ENCODE measurements around the gene FASTKD2. TPM values are rescaled to one million over a fixed set of nuclear protein-coding genes. Genes with fewer than 3 reads are reported as not detected.

The FASTKD2 gene
- total RNA-seq, 1 experiment from 2014 or later: 41.4 TPM

DNA sequence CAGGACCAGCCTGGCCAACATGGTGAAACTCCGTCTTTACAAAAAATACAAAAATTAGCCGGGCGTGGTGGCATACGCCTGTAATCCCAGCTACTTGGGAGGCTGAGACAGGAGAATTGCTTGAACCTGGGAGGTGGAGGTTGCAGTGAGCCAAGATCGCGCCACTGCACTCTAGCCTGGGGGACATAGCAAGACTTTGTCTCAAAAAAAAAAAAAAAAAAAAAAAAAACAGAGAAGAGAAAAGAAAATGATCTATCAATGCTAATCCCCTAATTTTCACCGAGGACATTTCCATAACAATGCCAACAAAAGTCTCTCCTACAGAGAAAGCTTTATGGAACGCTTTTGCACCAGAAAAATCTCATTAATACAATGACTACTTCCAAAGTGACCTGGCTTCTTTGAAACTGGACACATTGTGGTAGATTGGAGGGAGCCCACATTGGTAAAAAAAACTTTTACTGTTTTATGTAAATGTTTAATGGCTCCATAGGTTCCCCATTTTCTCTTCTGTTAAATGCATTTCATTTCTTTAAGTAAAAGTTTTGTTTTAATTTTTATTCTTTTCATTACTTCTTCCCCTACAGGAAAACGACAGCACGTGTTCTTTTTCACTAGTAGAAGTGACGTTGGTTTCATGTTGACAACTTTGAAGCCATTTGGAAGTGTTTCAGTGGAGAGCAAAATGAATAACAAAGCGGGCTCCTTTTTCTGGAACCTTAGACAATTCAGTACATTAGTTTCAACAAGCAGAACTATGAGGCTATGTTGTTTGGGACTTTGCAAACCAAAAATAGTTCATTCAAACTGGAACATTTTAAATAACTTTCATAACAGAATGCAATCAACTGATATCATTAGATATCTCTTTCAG lies 888 bp downstream of the FASTKD2 start:
- BruUV-seq (replicated peaks): no TSS peak
- TF ChIP-seq EZH2phosphoT487 (IDR thresholded peaks at IDR 0.05; ENCODE audit: borderline replicate concordance, low read length) (no peak), CTCF (conservative IDR thresholded peaks at IDR 0.05; ENCODE audit: low read depth, low read length) (no peak), EZH2 (IDR thresholded peaks at IDR 0.05; ENCODE audit: low read length, unreplicated experiment) (no peak)

DNA sequence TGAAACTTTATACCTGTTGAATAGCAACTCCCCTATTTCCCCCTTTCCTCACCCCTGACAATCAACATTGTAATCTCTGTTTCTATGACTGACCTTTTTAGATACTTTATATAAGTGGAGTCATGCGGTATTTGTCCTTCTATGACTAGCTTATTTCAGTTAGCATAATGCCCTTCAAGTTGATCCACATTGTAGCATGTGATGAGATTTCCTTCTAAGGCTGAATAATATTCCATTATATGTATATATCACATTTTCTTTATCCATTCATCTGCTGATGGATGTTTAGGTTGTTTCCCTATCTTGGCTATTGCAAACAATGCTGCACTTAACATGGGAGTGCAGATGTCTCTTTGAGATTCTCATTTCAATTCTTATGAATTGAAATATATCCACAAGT lies 9.5 kb downstream of the FASTKD2 start:
- POLR2A ChIA-PET (ENCODE audit: unreplicated experiment): interaction anchor here (0.6 kb wide), 1 partner anchor 159 kb away, joined by 3 read pairs; no protein-coding TSS in a partner anchor
- intact Hi-C loops (cut with micrococcal nuclease): no loop called here

More for the DNA sequence above, 888 bp downstream of the FASTKD2 start:
- intact Hi-C loops (cut with micrococcal nuclease): loop anchor here (5.0 kb wide), 2 partner anchors 74 to 209 kb away; no protein-coding TSS in a partner anchor
- Histone ChIP-seq H3K27ac (ENCODE audit: low read length) (peak overlapping the region; percentile 87), H3K4me1 (ENCODE audit: insufficient read depth, low read length) (peaks cover 24% of the 10 kb centered on the region), H3K9me2 (replicated peaks; ENCODE audit: low read length) (no peaks in the 10 kb centered on the region), H3K9ac (ENCODE audit: low read length) (peak overlapping the region; percentile 99), H3K4me3 (ENCODE audit: low read length) (peak overlapping the region; percentile 100), H3K36me3 (ENCODE audit: low read depth, low read length) (peaks cover 21% of the 10 kb centered on the region), H3K79me2 (ENCODE audit: low read length) (peaks cover 39% of the 10 kb centered on the region), H3F3A (ENCODE audit: low read length, unreplicated experiment) (no peaks in the 10 kb centered on the region), H4K20me1 (ENCODE audit: low read length) (0 out of 2 replicates have a peak, but pooled peaks cover 4% of the 10 kb centered on the region), H3K27me3 (ENCODE audit: low read length) (peaks cover 14% of the 10 kb centered on the region), H3K4me2 (ENCODE audit: low read length) (peak overlapping the region; percentile 88), H2AFZ (ENCODE audit: low read length) (peak overlapping the region; percentile 88), H3K9me3 (ENCODE audit: low read length) (no peaks in the 10 kb centered on the region)
- ChIA-PET CTCF (no interaction called here), POLR2A (ENCODE audit: unreplicated experiment) (no interaction called here)
- ATAC-seq: no peak
- no peak for DNase-seq

More for the DNA sequence above, 9.5 kb downstream of the FASTKD2 start:
- Histone ChIP-seq H3K9ac (ENCODE audit: low read length) (no peak overlapping the region), H3K9me3 (ENCODE audit: low read length) (0 out of 2 replicates have a peak, but pooled peaks cover 9% of the 10 kb centered on the region), H4K20me1 (ENCODE audit: low read length) (0 out of 2 replicates have a peak, but pooled peaks cover 1% of the 10 kb centered on the region), H3K4me1 (ENCODE audit: insufficient read depth, low read length) (no peaks in the 10 kb centered on the region), H3K9me2 (replicated peaks; ENCODE audit: low read length) (no peaks in the 10 kb centered on the region), H3K4me3 (ENCODE audit: low read length) (no peak overlapping the region), H3K27me3 (ENCODE audit: low read length) (no peaks in the 10 kb centered on the region), H3K79me2 (ENCODE audit: low read length) (peaks cover 37% of the 10 kb centered on the region), H2AFZ (ENCODE audit: low read length) (no peak overlapping the region), H3F3A (ENCODE audit: low read length, unreplicated experiment) (no peaks in the 10 kb centered on the region), H3K4me2 (ENCODE audit: low read length) (no peak overlapping the region), H3K36me3 (ENCODE audit: low read depth, low read length) (peaks cover 82% of the 10 kb centered on the region), H3K27ac (ENCODE audit: low read length) (no peak overlapping the region)
- CTCF ChIA-PET: no interaction called here
- no peak for DNase-seq
- TF ChIP-seq EZH2 (IDR thresholded peaks at IDR 0.05; ENCODE audit: low read length, unreplicated experiment): no peak
- TF ChIP-seq EZH2phosphoT487 (IDR thresholded peaks at IDR 0.05; ENCODE audit: borderline replicate concordance, low read length): no peak
- no peak for TF ChIP-seq CTCF (conservative IDR thresholded peaks at IDR 0.05; ENCODE audit: low read depth, low read length)
- ATAC-seq: no peak
- BruUV-seq (replicated peaks): no TSS peak
